HCT116 (cell line): ENCODE results near the gene CNTFR. TPM values are rescaled to one million over a fixed set of nuclear protein-coding genes. Genes with fewer than 3 reads are reported as not detected.
A peak's percentile ranks its signal among the peaks of the same experiment; 100 is the strongest.

ENCODE experiments used
- ATAC-seq: fragments of 200-7000 bp; cut with Tn5 transposase; 2 replicates; pipeline ENCODE4 v1.9.1; 2020; ENCODE audit warnings: mild to moderate bottlenecking, moderate library complexity
- BruUV-seq: library from RNA; stranded (reverse); fragments of 400-500 nt; replicated peaks from 2 replicates; lab custom pipeline; 2021; lab: Mats Ljungman, UMichigan
- CTCF ChIA-PET: fragments of 300-600 bp; sonication (Branson Sonifier 250); formaldehyde crosslinking; loops from one replicate; lab custom pipeline; 2021; ENCODE audit warnings: antibody characterized with exemption; lab: Charles Lee
- POLR2A ChIA-PET: fragments of 300-600, 350-600 bp; sonication (Branson Sonifier 250); formaldehyde crosslinking; loops from one replicate; lab custom pipeline; 2021; ENCODE audit warnings: antibody characterized with exemption; lab: Charles Lee
- RAD21 ChIA-PET, 2 experiments: fragments of 300-600 bp; sonication (Branson Sonifier 250); formaldehyde crosslinking; loops; one replicate each; lab custom pipeline; 2023; ENCODE audit warnings: low total read pairs in 2 of 2; ENCODE audit not compliant: uncharacterized antibody in 2 of 2, unreplicated experiment in 2 of 2, low non-redundant PET in 1 of 2; lab: Charles Lee
- DNase-seq: peaks from one replicate; pipeline ENCODE4 v3.0.0-alpha.2; 2010; ENCODE audit warnings: low read depth, low spot score
- H2AFZ ChIP-seq: fragments of 200-600 bp; shearing (Covaris generic), sonication (generic); 2 replicates; pipeline ENCODE4 v1.6.1; 2017; ENCODE audit warnings: low read depth, mixed run types, mixed read lengths, antibody characterized with exemption, low read length; ENCODE audit not compliant: poor library complexity, severe bottlenecking
- H3K27ac ChIP-seq: 2 replicates; pipeline ENCODE4 v1.5.1; 2012; ENCODE audit warnings: low read depth, low read length
- H3K27me3 ChIP-seq: fragments of 200-600 bp; sonication (generic); 2 replicates; pipeline ENCODE4 v1.6.1; 2016; ENCODE audit warnings: mixed run types, low read length, mixed read lengths; ENCODE audit not compliant: insufficient read depth
- H3K36me3 ChIP-seq, 2 experiments: fragments of 200-500 bp in 1 of 2; fragments of 200-600 bp in 1 of 2; sonication (Bioruptor generic) in 1 of 2; sonication (generic) in 1 of 2; 2 replicates each; pipeline versions ENCODE4 v1.5.1 to v1.6.1; 2014 to 2016; ENCODE audit warnings: low read length in 2 of 2, inconsistent platforms in 1 of 2, mixed read lengths in 1 of 2, mixed run types in 1 of 2; ENCODE audit not compliant: insufficient read depth in 2 of 2, control insufficient read depth in 1 of 2
- H3K4me1 ChIP-seq, 2 experiments: fragments of 200-600 bp in 1 of 2; sonication (generic) in 1 of 2; 2 replicates each; pipeline versions ENCODE4 v1.5.1 to v1.6.1; 2012 to 2017; ENCODE audit warnings: low read length in 2 of 2, inconsistent platforms in 1 of 2, mild to moderate bottlenecking in 1 of 2, mixed read lengths in 1 of 2, mixed run types in 1 of 2, moderate library complexity in 1 of 2; ENCODE audit not compliant: insufficient read depth in 2 of 2, control insufficient read depth in 1 of 2
- H3K4me2 ChIP-seq: fragments of 200-600 bp; sonication (generic); 2 replicates; pipeline ENCODE4 v1.6.1; 2017; ENCODE audit warnings: mixed run types, low read length, mixed read lengths
- H3K4me3 ChIP-seq, 2 experiments: fragments of 200-600 bp in 1 of 2; sonication (generic) in 1 of 2; replicated peaks in 1 of 2; 2 replicates each; pipeline ENCODE4 v1.5.1; 2011 to 2016; ENCODE audit warnings: low read length in 2 of 2, control low read depth in 1 of 2, low read depth in 1 of 2, mild to moderate bottlenecking in 1 of 2, mixed read lengths in 1 of 2, mixed run types in 1 of 2
- H3K79me2 ChIP-seq: fragments of 200-600 bp; sonication (generic); 2 replicates; pipeline ENCODE4 v1.6.1; 2017; ENCODE audit warnings: mild to moderate bottlenecking, mixed run types, low read length, moderate library complexity, mixed read lengths; ENCODE audit not compliant: insufficient read depth
- H3K9ac ChIP-seq: fragments of 200-600 bp; sonication (generic); 2 replicates; pipeline ENCODE4 v1.6.1; 2016; ENCODE audit warnings: low read length, mixed read lengths
- H3K9me2 ChIP-seq: fragments of 200-600 bp; sonication (generic), shearing (Covaris generic); 2 replicates; pipeline ENCODE4 v1.6.1; 2017; ENCODE audit warnings: mixed run types, mild to moderate bottlenecking, moderate library complexity; ENCODE audit not compliant: insufficient read depth
- H3K9me3 ChIP-seq, 2 experiments: fragments of 200-500 bp in 1 of 2; fragments of 200-600 bp in 1 of 2; sonication (Bioruptor generic) in 1 of 2; sonication (generic) in 1 of 2; 2 replicates each; pipeline ENCODE4 v1.6.1; 2014 to 2017; ENCODE audit warnings: low read length in 2 of 2, mixed read lengths in 2 of 2, inconsistent platforms in 1 of 2, low read depth in 1 of 2, mild to moderate bottlenecking in 1 of 2, mixed run types in 1 of 2, moderate library complexity in 1 of 2; ENCODE audit not compliant: control insufficient read depth in 1 of 2, insufficient read depth in 1 of 2
- H4K20me1 ChIP-seq: fragments of 200-600 bp; sonication (generic), shearing (Covaris generic); 2 replicates; pipeline ENCODE4 v1.6.1; 2017; ENCODE audit warnings: mixed run types, mild to moderate bottlenecking, moderate library complexity; ENCODE audit not compliant: insufficient read depth
- EZH2 ChIP-seq: fragments of 200-600 bp; sonication (generic); IDR thresholded peaks from 2 replicates; pipeline ENCODE4 v1.6.1; 2017; ENCODE audit warnings: antibody characterized with exemption, mixed run types
- intact Hi-C: fragments of 100-400 bp; cut with micrococcal nuclease; formaldehyde crosslinking; loops from 2 replicates; pipeline ENCODE4 v1.10.0; 2022
- total RNA-seq: library from RNA; stranded (reverse); gene quantifications from one replicate; pipeline ENCODE4 v1.2.1, GENCODE V29; 2021; ENCODE audit not compliant: unreplicated experiment
- TF ChIP-seq, protein P1 (sequence below), 3 experiments: fragments of 200-600 bp in 1 of 3; sonication (generic) in 1 of 3; IDR thresholded peaks in 2 of 3; conservative IDR thresholded peaks in 1 of 3; 2 replicates each; pipeline ENCODE4 v1.5.1; 2012 to 2017; ENCODE audit warnings: low read depth in 2 of 3, low read length in 2 of 3, antibody characterized with exemption in 1 of 3, borderline replicate concordance in 1 of 3, control low read depth in 1 of 3, mild to moderate bottlenecking in 1 of 3, mixed read lengths in 1 of 3, mixed run types in 1 of 3, moderate library complexity in 1 of 3; ENCODE audit not compliant: insufficient read depth in 1 of 3

Gene CNTFR
- total RNA-seq, 1 experiment from 2014 or later: not detected

DNA sequence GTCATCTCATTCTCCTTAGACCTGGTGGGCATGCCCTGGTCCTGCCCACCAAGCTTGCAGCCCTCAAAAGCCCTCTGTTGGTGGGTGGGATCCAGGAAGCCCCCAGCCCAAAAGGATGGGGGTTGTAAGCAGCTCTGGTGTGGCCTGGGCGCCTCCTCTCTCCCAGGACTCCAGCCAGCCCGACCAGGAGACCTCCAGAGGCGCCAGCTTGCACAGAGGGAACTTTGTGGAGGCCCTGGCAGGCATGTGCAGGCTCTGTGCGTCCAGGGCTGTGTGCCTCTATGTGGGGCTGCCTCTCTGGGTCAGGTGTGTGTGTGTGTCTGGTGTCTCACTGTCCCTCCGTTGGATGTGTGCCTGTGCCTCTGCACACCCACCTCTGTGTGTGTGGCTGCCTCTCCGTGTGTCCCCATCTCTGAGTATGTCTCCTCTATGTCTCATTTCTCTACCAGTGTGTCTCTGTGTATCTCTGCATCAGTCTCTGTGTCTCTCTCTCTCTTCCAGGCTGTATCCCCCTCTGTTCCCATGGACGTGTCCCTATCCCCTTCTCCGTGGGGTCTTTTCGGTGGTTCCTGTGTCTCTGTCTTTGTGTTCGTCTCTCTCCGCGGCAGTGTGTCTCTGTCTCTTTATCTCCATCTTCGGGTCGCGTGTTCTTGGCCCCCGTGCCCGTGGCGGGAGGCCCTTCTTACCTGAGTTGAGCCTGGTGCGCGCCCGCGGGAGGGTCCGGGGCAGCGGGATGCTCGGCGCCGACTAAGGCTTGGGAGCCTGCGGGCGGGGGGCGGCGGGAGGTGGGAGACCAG is 67.2 kb downstream of the CNTFR start:
- peak overlapping the region; percentile 94 for H3K4me2 ChIP-seq
- no peak overlapping the region; the same call in 1 of the 2 replicates for H3K27ac ChIP-seq

DNA sequence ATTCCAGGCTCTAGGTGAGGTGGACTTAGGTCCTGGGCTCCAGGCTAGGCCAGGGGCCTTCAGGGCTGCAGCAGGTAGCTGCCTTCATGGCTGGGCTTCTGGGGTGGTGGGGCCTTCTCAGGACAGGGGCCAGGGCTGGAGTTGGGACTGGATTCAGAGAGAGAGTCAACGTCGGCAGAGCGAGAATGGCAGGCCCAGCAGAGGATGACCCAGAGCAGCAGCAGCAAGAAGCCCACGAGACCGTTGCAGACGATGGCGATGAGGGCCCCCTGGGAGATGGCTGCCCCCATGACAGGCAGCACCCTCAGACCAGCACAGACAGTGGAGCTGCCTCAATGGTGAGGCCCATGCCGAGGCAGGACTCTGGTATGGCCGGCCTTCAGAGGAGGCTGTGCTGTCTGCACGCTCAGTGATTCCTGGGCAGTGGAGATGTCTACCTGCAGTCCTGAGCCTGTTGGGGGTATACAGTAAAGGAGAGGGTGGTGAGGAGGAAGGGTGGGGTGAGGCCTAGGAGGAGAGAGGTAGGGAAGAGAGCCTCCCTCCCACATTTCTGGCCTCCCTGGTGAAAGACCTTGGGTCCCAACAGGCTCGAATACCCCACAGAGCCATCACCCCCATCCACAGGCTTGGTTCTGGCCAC is 68.0 kb downstream of the CNTFR start:
- no TSS peak for BruUV-seq

More for the DNA sequence above, 67.2 kb downstream of the CNTFR start:
- no peaks in the 10 kb centered on the region for H3K36me3 ChIP-seq
- RAD21 ChIA-PET: no interaction called here
- CTCF ChIA-PET: no interaction called here
- no peaks in the 10 kb centered on the region for H3K9me2 ChIP-seq
- TF ChIP-seq EZH2: no peak
- peak overlapping the region; percentile 80 for H2AFZ ChIP-seq
- no peaks in the 10 kb centered on the region for H3K9me3 ChIP-seq
- intact Hi-C loops: no loop called here
- peak overlapping the region; percentile 48 to 59 for H3K4me3 ChIP-seq
- DNase-seq (no peak), ATAC-seq (no peak; the same call in 1 of the 2 replicates)
- H3K9ac ChIP-seq: peak overlapping the region; percentile 61
- no peaks in the 10 kb centered on the region for H3K79me2 ChIP-seq
- H3K4me1 ChIP-seq: peaks cover 8 to 17% of the 10 kb centered on the region in 2 experiments; a peak in 3 of 4 replicates
- POLR2A ChIA-PET: no interaction called here
- BruUV-seq: no TSS peak
- H4K20me1 ChIP-seq: no peaks in the 10 kb centered on the region
- peaks cover 10% of the 10 kb centered on the region; the same call in 1 of the 2 replicates for H3K27me3 ChIP-seq

More for the DNA sequence above, 68.0 kb downstream of the CNTFR start:
- intact Hi-C loops: no loop called here
- H3K4me3 ChIP-seq: no peak overlapping the region
- no peak overlapping the region for H2AFZ ChIP-seq
- TF ChIP-seq, protein P1, sequence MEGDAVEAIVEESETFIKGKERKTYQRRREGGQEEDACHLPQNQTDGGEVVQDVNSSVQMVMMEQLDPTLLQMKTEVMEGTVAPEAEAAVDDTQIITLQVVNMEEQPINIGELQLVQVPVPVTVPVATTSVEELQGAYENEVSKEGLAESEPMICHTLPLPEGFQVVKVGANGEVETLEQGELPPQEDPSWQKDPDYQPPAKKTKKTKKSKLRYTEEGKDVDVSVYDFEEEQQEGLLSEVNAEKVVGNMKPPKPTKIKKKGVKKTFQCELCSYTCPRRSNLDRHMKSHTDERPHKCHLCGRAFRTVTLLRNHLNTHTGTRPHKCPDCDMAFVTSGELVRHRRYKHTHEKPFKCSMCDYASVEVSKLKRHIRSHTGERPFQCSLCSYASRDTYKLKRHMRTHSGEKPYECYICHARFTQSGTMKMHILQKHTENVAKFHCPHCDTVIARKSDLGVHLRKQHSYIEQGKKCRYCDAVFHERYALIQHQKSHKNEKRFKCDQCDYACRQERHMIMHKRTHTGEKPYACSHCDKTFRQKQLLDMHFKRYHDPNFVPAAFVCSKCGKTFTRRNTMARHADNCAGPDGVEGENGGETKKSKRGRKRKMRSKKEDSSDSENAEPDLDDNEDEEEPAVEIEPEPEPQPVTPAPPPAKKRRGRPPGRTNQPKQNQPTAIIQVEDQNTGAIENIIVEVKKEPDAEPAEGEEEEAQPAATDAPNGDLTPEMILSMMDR (IDR thresholded peaks at IDR 0.05 in 2 of 3, conservative IDR thresholded peaks at IDR 0.05 in 1 of 3; ENCODE audit: borderline replicate concordance in 1 of 3, insufficient read depth in 1 of 3, low read depth in 2 of 3, low read length in 2 of 3): no peak
- no peaks in the 10 kb centered on the region for H3K9me3 ChIP-seq
- peak overlapping the region; percentile 94; the same call in 1 of the 2 replicates for H3K4me2 ChIP-seq
- H3K4me1 ChIP-seq: peaks cover 8 to 17% of the 10 kb centered on the region in 2 experiments; a peak in 3 of 4 replicates
- ChIA-PET POLR2A (no interaction called here), CTCF (no interaction called here), RAD21 (no interaction called here)
- no peak overlapping the region for H3K9ac ChIP-seq
- H3K27ac ChIP-seq: no peak overlapping the region
- no peaks in the 10 kb centered on the region for H4K20me1 ChIP-seq
- DNase-seq (no peak), ATAC-seq (no peak)
- H3K36me3 ChIP-seq: no peaks in the 10 kb centered on the region
- peaks cover 10% of the 10 kb centered on the region; the same call in 1 of the 2 replicates for H3K27me3 ChIP-seq
- no peaks in the 10 kb centered on the region for H3K9me2 ChIP-seq
- H3K79me2 ChIP-seq: no peaks in the 10 kb centered on the region
